ENCODE results near the gene H3-3A.

- no peak for TF ChIP-seq EP300 (IDR thresholded peaks at IDR 0.05)
- TF ChIP-seq, protein P1, sequence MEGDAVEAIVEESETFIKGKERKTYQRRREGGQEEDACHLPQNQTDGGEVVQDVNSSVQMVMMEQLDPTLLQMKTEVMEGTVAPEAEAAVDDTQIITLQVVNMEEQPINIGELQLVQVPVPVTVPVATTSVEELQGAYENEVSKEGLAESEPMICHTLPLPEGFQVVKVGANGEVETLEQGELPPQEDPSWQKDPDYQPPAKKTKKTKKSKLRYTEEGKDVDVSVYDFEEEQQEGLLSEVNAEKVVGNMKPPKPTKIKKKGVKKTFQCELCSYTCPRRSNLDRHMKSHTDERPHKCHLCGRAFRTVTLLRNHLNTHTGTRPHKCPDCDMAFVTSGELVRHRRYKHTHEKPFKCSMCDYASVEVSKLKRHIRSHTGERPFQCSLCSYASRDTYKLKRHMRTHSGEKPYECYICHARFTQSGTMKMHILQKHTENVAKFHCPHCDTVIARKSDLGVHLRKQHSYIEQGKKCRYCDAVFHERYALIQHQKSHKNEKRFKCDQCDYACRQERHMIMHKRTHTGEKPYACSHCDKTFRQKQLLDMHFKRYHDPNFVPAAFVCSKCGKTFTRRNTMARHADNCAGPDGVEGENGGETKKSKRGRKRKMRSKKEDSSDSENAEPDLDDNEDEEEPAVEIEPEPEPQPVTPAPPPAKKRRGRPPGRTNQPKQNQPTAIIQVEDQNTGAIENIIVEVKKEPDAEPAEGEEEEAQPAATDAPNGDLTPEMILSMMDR (IDR thresholded peaks at IDR 0.05), result no peak
- TF ChIP-seq POLR2AphosphoS5 (IDR thresholded peaks at IDR 0.05), result no peak
Observed at GRCh38 chr1:226095286-226095685, 32.8 kb downstream of the H3-3A start.
